NCI-H526 (cell line): ENCODE results near the gene PLP1.
"Not testable (repeated sequence)": the region's sequence is repeated elsewhere in the genome, so short reads cannot be mapped to it uniquely, and the experiment has no call there.

ENCODE experiments used
- DNase-seq, 2 experiments: peaks; one replicate each; lab custom pipeline; 2025; lab: John Stamatoyannopoulos, UW

The PLP1 gene, protein sequence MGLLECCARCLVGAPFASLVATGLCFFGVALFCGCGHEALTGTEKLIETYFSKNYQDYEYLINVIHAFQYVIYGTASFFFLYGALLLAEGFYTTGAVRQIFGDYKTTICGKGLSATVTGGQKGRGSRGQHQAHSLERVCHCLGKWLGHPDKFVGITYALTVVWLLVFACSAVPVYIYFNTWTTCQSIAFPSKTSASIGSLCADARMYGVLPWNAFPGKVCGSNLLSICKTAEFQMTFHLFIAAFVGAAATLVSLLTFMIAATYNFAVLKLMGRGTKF

DNA sequence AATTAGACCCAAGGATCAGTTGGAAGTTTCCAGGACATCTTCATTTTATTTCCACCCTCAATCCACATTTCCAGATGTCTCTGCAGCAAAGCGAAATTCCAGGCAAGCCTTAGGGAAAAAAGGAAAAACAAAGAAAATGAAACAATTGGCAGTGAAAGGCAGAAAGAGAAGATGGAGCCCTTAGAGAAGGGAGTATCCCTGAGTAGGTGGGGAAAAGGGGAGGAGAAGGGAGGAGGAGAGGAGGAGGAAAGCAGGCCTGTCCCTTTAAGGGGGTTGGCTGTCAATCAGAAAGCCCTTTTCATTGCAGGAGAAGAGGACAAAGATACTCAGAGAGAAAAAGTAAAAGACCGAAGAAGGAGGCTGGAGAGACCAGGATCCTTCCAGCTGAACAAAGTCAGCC, at the start of gene PLP1:
Gene PLP1 (plus strand): TSS at position 295 of the 400 bp plus-strand sequence. CDS start 156 bp downstream, outside the sequence.
- DNase-seq = no peak

DNA sequence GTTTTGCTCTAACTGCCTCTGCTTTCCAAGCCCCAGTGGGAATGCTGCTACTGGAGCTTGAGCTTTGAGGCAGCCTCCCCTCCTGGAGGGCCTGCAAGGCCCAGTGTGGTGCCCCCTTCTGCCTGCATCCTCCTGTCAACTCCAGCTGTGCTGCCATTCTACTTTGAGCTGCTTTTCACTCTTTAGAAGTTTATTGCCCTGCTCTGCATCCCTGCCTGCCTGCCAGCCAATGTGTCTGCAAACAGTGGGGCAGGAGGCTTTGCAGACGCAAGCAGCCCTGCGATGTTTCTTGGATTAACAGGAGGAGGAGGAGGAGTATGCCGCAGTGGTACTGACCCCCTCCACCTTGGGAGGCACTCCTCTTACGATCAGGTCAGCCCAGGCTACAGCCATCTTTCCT, 49.5 kb upstream of the PLP1 start:
- no peak for DNase-seq

DNA sequence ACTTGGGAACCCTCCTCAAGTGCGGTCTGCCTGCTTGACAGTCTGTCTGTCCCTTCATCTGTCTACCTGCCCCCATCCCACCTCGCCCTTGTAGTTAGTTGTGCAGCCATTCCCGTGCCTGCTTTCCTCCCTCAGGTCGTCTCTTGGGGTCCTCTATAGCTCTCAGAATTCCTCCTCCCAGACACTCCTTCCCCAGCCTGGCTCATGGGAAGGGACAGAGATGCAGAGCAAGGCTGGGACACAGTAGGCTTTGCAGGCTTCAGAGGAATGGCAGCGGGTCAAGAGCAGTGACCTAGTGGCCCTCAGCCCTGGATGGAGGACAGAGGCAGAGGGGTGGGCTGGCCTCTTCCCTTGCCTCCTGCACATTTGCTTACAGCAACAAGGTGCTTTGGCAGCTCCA, 47.6 kb upstream of the PLP1 start:
- no peak for DNase-seq

DNA sequence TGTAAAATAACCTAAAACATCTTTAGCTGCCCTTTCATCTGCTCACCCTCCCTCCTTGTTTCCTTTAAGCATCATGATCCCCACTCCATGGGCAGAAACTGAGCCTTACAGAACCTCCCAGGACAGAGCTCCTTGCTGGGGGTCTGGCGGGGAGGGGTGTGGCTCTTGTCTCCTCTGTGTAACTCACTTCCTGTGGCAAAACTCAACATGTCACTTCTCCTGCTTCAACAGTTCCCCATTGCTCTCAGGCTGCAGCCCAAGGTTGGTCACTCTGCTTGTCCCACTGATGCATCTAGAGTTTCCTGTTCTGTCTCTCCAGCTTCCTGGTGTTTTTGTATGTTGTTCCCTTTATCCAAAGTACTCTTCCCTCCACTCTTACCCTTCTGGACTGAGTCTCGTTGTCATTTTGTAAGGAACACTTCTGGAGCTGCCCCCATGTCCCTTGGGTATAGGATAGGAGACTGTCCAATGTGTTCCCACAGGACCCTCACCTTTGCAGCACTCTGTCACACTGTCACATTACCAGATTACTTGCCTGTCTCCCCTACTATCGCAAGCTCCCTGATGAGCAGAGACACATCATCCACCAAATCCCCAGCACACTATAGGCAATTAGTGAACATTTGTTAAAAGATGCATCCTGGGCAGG, 46.4 kb upstream of the PLP1 start:
- DNase-seq = no peak

DNA sequence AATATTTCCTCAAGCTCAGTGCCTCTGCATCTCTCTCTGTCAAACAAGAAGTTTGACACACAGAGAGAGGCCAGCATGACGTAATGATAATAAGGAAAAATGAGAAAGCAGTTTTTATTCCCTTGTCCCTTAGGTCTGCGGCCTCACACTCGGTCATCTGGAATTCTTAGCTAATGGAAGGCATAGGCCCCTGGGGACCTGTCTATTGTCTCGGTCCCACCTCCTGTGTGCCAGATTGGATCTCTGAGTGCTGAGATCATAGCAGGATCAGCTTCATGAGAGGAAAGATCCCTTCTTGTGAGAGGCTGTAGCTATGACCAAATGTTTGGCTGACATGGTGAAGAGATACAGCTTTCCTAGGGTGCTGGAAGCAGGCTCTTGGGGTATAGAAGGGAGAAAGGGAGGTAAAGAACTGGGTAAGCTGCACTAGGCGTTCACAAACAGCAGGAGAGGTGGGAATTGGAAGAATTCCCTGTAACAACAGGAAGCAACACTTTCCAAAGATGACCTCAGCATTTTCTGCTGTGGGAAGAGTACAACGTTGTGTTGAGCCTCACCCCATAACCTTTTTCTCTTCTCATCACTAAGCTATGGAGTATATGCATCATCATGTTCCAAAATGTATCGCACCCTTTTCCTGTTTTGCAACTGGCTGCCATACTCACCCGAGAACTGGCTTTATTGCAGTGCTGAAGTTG, 45.7 kb upstream of the PLP1 start:
- no peak for DNase-seq

DNA sequence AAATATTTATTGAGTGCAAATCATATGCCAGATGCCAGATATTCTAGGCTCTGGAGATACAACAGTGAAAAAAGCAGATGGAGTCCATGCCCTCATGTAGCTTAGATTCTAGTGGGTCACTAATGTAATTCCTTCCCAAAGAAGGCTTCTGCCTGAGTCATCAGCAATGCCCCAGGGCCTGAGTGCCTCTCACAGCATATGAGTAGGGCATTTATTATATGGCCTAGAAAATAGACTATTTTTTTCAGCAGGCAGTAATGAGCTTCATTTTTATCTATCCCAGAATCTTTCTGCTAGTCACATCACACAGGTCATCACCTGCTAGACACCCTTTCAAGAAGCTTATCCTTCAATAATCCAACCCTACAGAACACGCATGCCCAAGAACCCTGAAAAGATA, 43.6 kb upstream of the PLP1 start:
- DNase-seq = no peak

DNA sequence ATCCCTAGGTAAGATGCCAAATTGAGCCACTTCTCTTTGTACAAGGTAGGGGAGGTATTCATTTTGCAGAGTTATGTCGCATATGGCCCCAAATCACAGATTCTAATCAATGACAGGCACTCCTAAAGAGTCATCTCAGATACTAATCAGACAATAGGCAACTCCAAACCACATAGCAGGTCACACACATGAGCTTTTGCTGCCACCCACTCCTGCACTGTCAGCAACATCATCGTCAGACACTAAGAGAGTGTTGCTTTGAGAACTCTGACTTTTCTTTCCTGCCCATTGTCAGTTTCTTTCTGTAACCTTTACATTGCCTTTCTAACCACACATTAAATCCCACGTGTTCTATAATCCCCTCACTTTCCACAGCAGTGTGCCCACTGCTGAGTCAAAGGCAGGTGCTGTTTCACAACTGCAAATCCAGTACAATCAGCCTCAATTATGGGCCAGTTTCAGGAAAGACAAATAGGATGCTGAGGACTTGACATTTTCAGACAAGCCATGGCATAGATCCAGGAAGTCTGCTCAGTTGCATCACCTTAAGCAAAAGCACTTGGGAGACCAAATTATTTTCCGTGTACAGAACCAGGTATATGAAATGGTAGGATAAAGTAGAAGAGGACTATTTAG, 42.4 kb upstream of the PLP1 start:
- DNase-seq = no peak

DNA sequence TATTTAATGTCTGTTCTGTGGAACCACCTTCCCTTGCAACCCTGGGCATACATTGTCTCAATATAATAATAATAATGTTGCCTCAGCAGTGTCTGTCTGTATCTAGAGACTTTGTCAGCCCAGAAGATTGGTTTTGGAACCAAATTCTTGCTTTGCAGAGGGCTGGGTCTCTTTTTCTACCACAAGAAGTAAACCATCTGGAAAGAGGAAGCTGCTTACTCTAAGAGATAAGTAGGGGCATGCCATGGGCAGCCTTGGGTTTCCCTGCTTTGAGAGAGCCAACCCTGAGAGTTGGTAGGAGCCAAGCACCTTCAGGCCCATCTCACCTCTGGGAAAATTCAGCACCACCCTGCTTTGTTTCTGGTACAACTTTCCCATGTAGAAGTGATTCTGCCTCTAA, 38.9 kb upstream of the PLP1 start:
- DNase-seq = no peak

DNA sequence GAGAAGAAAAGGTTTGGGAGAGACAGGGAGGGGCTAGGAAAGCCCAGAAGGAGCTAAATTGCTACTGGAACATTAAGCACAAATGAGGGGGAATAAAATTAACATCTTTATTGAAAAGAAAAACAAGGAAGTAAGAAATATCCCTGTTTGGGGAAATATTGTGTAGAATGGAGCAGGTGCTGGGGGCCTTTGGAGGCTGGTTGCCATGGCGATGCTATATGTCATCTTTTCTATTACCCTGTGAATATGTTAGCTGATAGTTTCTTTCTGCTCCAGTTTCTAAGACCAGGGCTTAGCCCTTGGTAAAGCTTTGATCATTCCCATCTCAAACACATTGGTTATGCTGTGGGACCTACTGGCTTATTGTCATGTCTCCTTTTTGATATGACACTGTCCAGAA, 37.2 kb upstream of the PLP1 start:
- no peak for DNase-seq

DNA sequence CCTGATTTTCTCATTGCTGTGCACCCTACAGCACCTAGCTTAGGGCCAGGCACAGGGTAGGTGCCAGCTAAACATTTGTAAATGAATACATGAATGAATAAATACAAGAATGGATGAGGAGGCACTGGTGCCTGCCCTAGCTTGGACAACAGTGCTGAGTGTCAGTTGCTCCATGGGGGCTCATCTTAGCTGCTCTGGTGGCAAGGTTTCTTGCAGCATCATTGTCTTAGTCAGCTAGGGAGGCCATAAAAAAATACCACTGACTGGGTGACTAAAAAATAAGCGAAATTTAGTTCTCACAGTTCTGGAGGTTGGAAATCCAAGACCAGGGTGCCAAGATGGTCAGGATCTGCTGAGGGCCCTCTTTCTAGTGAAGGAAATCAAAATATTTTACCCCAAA, 34.8 kb upstream of the PLP1 start:
- no peak for DNase-seq

DNA sequence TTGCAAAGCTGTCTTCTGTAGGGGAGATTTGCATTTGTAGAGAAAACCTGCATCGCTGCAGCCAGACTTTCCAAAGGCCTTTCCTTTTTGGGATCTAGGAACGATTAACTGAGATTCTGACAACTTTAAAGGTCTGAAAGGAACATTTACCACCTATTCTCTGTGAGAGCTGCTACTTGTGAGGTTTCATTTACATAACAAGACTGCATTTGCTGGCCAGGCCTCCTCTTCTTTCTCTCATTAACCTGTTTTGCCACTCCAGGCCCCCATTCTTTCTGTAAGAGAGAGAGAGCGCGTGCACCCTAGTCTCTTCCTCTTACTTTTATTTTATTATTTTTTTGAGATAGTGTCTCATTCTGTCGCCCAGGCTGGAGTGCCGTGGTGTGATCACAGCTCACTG, 34.3 kb upstream of the PLP1 start:
- DNase-seq = no peak

DNA sequence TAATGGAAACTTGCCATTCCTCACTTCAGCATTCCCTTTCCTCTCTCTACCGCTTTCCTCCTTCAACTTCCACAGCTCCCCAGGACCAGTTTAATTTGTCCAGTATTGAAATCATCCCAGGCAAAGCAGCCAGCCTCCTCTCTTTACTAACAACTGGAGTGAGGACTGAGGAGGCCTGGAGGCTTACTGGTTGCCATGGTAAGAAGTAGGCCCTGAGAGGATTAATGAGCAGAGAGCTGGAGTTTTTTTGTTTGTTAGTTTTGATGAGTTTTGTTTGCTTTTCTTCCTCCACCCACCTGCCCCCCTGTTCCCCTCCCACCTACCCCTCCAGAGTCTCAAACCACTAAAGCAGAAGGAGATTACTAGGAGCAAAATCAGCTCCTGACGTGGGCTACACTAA, 29.5 kb upstream of the PLP1 start:
- DNase-seq = no peak

DNA sequence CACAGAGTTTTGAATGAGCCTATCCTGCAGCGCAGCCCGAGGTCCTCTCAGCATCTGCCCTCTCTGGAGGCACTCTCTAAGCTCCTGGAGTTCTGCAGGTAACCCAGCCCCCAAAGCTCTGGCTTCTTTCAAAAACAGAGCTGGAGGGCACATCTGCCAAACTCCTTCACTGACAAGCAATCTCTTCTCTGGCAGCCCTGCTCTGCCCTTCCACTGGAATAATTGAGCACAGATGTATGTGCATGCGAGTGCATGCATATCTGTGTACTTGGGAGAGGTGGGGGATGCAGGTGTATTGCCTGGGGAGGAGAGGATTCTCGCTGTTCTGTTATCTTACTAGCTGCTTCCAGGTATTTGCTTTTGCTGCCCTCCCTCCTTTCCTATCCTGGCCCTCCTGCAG, 22.2 kb upstream of the PLP1 start:
- no peak for DNase-seq

DNA sequence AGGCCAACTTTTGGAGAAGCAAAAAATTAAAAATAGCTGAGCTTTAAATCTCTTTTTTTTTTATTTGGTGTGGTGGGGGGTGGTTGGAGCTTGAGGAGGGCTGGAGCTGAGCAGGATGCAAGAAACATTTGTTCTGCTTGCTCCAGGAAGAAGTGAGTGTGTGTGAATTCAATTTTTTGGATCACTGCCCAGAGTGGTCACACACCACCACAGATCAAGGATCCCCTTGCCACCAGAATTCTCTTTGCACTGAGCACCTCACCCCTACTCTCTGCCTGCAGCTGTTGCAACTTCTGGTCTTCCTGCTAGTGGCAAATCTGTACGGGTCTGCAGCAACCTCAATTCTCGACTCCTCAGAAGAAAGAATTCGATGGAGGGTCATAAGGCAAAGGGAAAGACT, 19.9 kb upstream of the PLP1 start:
- no peak for DNase-seq

DNA sequence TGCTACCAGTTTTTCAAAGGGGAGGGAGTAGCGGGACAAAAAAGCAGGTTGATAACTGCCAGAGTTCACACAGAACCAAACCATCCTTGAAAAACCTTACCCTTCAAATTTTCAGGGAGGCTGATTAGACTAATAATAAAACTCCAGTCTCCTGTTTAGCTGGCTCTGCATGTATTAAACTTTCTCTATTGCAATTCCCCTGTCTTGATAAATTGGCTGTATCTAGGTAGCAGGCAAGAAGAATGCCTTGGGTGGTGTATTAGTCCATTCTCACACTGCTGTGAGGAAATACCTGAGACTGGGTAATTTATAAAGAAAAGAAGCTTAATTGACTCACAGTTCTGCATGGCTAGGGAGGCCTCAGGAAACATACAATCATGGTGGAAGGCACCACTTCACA, 18.1 kb upstream of the PLP1 start:
- no peak for DNase-seq

DNA sequence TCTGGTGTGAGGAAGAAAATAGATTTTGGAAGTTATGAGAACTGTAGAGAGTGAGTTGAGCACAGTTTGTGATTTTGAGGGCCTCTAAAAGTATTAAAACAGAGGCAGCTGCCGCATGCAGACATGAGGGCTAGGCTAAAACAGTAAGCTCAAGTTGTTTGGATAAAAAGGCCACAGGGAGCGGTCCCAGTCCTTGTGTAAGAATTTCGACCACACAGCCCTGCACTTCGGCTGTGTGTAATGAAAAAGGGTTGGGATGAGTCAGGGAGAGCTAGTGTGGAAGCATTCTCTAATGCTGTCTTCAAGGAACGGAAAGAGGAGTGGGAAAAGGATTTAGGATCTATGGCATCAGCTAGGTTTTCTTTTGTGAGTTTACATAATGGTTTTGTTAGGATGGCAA, 13.1 kb upstream of the PLP1 start:
- not testable (repeated sequence) for DNase-seq

DNA sequence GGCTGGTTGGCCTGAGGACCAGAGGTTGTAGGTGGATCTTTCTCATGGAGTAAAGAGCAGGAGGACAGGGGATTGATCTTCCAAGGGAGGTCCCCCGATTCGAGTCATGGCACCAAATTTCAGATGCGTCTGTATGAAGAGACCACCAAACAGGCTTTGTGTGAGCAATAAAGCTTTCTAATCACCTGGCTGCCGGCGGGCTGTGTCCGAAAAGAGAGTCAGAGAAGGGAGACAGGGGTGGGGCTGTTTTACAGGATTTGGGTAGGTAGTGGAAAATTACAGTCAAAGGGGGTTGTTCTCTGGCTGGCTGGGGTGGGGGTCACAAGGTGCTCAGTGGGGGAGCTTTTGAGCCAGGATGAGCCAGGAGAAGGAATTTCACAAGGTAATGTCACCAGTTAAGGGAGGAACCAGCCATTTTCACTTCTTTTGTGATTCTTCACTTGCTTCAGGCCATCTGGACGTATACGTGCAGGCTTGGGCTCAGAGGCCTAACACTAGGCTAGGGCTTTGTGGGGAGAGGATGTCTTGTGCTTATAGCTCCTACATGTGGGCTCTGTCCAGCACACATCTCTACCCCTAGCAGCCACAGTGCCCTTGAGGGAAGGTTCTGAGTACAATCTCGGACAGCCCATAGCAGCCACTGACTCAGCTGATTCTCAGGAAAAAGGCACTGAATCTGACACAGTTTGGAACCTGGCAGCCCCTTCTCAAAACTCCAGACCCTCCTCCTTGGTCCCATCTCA, 9.7 kb upstream of the PLP1 start:
- DNase-seq = not testable (repeated sequence)

DNA sequence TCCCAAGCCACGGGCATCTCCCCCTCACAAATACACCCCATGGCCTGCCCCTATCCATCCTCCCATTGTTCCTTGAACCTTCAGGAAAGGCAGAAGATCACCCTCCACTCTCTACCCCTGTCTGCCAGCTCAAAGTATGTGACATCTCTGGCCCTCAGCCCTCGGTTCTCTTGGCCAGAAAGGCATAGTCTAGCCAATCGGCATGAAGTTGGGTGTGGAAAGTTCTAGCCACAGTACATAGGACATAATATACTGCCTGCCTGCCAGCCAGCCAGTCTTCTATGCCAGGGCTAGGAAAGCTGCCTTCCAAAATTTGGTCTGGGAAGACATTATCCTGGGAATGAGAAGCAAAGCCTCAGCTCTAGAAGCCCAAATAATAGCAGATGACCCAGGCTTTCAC, 3.2 kb upstream of the PLP1 start:
- DNase-seq = no peak

DNA sequence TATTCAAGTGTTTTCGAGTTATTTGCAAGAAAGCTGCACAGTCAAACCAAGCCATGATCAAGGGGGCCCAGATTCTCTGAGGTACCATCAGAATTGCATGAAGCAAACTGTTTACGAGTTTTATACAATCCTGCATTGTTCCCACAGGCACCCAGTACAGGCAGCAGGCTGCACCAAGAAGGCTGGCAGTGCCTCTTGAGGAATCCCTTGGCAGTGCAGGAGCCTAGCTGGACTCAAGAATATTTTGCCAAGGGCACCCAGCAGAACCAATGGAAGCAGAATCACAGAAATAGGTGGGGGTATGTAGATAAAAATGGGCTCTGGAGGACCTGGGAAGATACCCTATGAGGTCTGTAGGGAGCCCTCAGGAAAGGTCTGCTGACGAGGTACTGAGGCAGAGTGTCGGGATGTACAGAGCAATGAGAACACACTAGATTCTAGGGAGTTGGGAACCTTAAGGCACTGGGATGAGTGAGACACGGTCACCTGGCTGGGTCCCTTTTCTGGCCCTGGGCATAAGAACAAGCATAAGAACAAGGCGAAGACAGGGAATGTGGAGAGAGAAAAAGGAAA, 2.5 kb upstream of the PLP1 start:
- DNase-seq = peak; percentile 41 to 79

DNA sequence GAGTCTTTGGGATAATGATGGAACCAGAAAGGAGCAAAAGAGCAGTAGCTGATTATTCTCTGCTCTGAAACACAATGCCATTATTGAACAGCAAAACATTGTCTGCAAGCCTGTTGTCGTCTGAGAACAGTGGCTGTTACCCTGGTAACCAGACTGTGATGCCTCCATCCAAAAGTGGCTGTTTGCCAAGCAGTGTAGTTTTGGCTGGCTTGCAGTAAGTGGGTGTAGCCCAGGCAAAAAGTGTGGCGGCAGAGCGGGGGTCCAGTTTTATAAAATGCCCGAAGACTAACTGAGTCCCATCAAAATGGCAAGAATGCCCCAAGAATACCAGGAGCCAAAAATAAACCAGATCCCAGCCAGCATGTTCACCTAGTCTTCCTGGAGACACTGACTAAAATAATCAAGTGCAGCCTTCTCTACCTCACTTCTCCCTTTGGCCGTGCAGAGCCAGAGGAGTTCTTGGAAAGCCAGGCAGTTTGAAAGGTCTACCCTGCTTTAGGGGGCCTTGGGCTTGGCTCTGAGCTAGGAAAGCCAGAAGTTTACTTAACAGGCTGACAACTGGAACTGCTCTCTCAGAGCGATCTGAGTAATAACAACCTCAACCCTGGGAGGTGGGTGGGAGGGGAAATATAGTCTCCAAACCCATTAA, 2.6 kb downstream of the PLP1 start:
- no peak for DNase-seq

DNA sequence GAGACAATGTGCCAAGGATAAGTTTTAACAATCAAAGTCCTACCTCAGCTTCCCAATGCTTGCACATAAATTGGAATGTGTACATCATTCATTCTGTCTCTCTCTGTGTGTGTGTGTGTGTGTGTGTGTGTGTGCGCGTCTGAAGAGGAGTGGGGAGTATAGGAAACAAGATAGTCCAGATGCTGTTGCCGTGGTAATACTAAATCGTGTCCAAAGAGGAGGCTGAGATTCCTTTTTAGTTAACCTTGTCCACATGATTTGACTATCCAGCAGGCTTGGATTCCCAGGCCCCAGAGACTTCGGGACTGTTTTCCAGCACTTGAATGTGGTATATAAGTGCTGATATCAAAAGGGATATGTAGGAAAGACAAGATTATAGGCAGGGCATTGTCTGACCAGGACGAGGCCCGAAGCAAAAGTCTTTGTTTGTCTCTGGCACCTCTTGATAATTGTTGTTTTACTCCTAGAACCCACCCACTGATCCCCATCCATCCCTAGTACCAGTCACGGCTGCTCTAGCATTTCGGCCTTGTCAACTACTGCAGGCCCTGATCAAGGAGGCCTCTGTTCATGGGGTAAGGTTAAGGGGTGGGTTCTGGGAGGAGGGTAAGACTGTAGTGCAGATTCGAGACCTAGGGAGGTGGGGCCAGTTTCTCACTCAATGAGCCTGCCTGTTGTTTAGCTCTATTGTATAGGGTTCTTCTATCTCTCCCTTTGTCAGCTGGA, 3.9 kb downstream of the PLP1 start:
- peak in 1 of 2 experiments; percentile 8 for DNase-seq
